Glutamatergic neuron (in vitro differentiated cells): ENCODE measurements around the gene FAM114A1. TPM values are rescaled to one million over a fixed set of nuclear protein-coding genes. Genes with fewer than 3 reads are reported as not detected.
"Not testable (repeated sequence)": the region's sequence is repeated elsewhere in the genome, so short reads cannot be mapped to it uniquely, and the experiment has no call there.

Experiments
- DNase-seq: peaks from one replicate; pipeline ENCODE4 v3.0.0; 2022
- H3K27ac Mint-ChIP-seq: one replicate; pipeline ENCODE4 v1.8.0; 2020; ENCODE audit warnings: mild to moderate bottlenecking, mixed read lengths, inconsistent platforms; ENCODE audit not compliant: unreplicated experiment
- H3K27me3 Mint-ChIP-seq: one replicate; pipeline ENCODE4 v1.8.0; 2020; ENCODE audit warnings: mild to moderate bottlenecking, moderate library complexity, mixed read lengths, inconsistent platforms; ENCODE audit not compliant: unreplicated experiment
- H3K36me3 Mint-ChIP-seq: one replicate; pipeline ENCODE4 v1.8.0; 2020; ENCODE audit warnings: mild to moderate bottlenecking, mixed read lengths, inconsistent platforms; ENCODE audit not compliant: unreplicated experiment
- H3K4me1 Mint-ChIP-seq: one replicate; pipeline ENCODE4 v1.8.0; 2020; ENCODE audit warnings: mild to moderate bottlenecking, low read depth, mixed read lengths, inconsistent platforms; ENCODE audit not compliant: unreplicated experiment
- H3K4me3 Mint-ChIP-seq: one replicate; pipeline ENCODE4 v1.8.0; 2020; ENCODE audit warnings: mild to moderate bottlenecking, mixed read lengths, inconsistent platforms; ENCODE audit not compliant: unreplicated experiment
- H3K9me3 Mint-ChIP-seq: one replicate; pipeline ENCODE4 v1.8.0; 2020; ENCODE audit warnings: mild to moderate bottlenecking, moderate library complexity, mixed read lengths, inconsistent platforms; ENCODE audit not compliant: unreplicated experiment
- total RNA-seq: library from RNA; stranded (reverse); fragmentation: NEBNext Ultra II Directional; extraction: Animal tissue kit (Norgen Biotek cat#: 25700); gene quantifications from one replicate; pipeline ENCODE4 v1.2.1, GENCODE V29; 2021; ENCODE audit not compliant: unreplicated experiment
- TF ChIP-seq, protein P1 (sequence below): fragments of 200-600 bp; sonication (generic); IDR thresholded peaks from one replicate; pipeline ENCODE4 v1.5.0; 2021; ENCODE audit not compliant: partially characterized antibody, unreplicated experiment

Gene FAM114A1
- total RNA-seq, 1 donor from 2014 or later: 1.0 TPM

GRCh38 chr4:38905652-38906385 is 38.2 kb downstream of the FAM114A1 start:
- no peak overlapping the region for H3K27ac Mint-ChIP-seq
- TF ChIP-seq, protein P1, sequence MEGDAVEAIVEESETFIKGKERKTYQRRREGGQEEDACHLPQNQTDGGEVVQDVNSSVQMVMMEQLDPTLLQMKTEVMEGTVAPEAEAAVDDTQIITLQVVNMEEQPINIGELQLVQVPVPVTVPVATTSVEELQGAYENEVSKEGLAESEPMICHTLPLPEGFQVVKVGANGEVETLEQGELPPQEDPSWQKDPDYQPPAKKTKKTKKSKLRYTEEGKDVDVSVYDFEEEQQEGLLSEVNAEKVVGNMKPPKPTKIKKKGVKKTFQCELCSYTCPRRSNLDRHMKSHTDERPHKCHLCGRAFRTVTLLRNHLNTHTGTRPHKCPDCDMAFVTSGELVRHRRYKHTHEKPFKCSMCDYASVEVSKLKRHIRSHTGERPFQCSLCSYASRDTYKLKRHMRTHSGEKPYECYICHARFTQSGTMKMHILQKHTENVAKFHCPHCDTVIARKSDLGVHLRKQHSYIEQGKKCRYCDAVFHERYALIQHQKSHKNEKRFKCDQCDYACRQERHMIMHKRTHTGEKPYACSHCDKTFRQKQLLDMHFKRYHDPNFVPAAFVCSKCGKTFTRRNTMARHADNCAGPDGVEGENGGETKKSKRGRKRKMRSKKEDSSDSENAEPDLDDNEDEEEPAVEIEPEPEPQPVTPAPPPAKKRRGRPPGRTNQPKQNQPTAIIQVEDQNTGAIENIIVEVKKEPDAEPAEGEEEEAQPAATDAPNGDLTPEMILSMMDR: no peak
- no peak for DNase-seq
- H3K4me1 Mint-ChIP-seq: peaks cover 14% of the 10 kb centered on the region
- no peak overlapping the region for H3K4me3 Mint-ChIP-seq
- no peaks in the 10 kb centered on the region for H3K9me3 Mint-ChIP-seq
- no peaks in the 10 kb centered on the region for H3K27me3 Mint-ChIP-seq
- H3K36me3 Mint-ChIP-seq: no peaks in the 10 kb centered on the region

- Mint-ChIP-seq H3K36me3 (no peaks in the 10 kb centered on the region), H3K4me3 (no peak overlapping the region), H3K9me3 (peaks cover 2% of the 10 kb centered on the region), H3K27me3 (no peaks in the 10 kb centered on the region), H3K27ac (no peak overlapping the region), H3K4me1 (peaks cover 14% of the 10 kb centered on the region)
- no peak for DNase-seq
- TF ChIP-seq, protein P1: no peak
These were observed 40.2 kb downstream of the FAM114A1 start for GRCh38 chr4:38907696-38908270.

GRCh38 chr4:38909015-38909414 is 41.4 kb downstream of the FAM114A1 start:
- TF ChIP-seq, protein P1: no peak
- Mint-ChIP-seq H3K27me3 (no peaks in the 10 kb centered on the region), H3K4me3 (no peak overlapping the region), H3K27ac (no peak overlapping the region), H3K4me1 (peaks cover 10% of the 10 kb centered on the region), H3K9me3 (peaks cover 2% of the 10 kb centered on the region), H3K36me3 (no peaks in the 10 kb centered on the region)
- DNase-seq: no peak

GRCh38 chr4:38911257-38911656 is 43.7 kb downstream of the FAM114A1 start:
- no peaks in the 10 kb centered on the region for H3K4me1 Mint-ChIP-seq
- peaks cover 2% of the 10 kb centered on the region for H3K9me3 Mint-ChIP-seq
- no peaks in the 10 kb centered on the region for H3K27me3 Mint-ChIP-seq
- TF ChIP-seq, protein P1: no peak
- DNase-seq: no peak
- H3K4me3 Mint-ChIP-seq: no peak overlapping the region
- no peaks in the 10 kb centered on the region for H3K36me3 Mint-ChIP-seq
- H3K27ac Mint-ChIP-seq: no peak overlapping the region

DNA sequence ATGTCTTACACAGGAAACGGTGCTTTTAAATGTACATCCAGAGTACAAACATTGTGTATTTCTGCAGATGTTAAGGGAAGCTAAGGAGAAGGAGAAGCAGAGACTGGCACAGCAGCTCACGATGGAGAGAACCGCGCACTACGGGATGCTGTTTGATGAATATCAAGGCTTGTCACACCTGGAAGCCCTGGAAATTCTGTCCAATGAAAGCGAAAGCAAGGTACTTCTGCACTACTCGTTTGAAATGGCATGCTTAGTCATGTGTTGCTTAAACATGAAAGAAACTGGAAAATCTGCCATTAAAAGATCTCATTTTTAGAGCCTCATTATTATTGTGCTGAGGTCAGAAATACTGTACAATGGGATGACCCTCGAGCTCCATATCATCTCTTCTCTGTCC is 47.2 kb downstream of the FAM114A1 start:
- no peaks in the 10 kb centered on the region for H3K36me3 Mint-ChIP-seq
- TF ChIP-seq, protein P1: no peak
- no peaks in the 10 kb centered on the region for H3K4me1 Mint-ChIP-seq
- H3K27me3 Mint-ChIP-seq: no peaks in the 10 kb centered on the region
- DNase-seq: no peak
- H3K9me3 Mint-ChIP-seq: peaks cover 2% of the 10 kb centered on the region
- no peak overlapping the region for H3K4me3 Mint-ChIP-seq
- H3K27ac Mint-ChIP-seq: no peak overlapping the region

- DNase-seq, H3K36me3 Mint-ChIP-seq, H3K27ac Mint-ChIP-seq, H3K4me3 Mint-ChIP-seq, H3K9me3 Mint-ChIP-seq, H3K27me3 Mint-ChIP-seq, H3K4me1 Mint-ChIP-seq: not testable (repeated sequence)
These were observed 48.7 kb downstream of the FAM114A1 start for GRCh38 chr4:38916267-38916666.
